Upper lobe of left lung (tissue), 6 donors: ENCODE results near the gene RASSF3. TPM values are rescaled to one million over a fixed set of nuclear protein-coding genes. Genes with fewer than 3 reads are reported as not detected.

Source experiments
- ATAC-seq, 2 donors: fragments of 200-7000 bp; cut with Tn5 transposase; one replicate each; pipeline ENCODE4 v1.9.1; 2022; ENCODE audit warnings: mild to moderate bottlenecking in 2 of 2, moderate library complexity in 2 of 2; ENCODE audit not compliant: low FRiP score in 2 of 2
- DNase-seq, 2 donors: peaks; one replicate each; pipeline ENCODE4 v3.0.0-alpha.2; 2019 to 2020
- H3K27ac ChIP-seq, 4 donors: fragments of 200-600 bp; sonication (generic); one replicate each; pipeline ENCODE4 v1.5.1; 2016 to 2019
- H3K27me3 ChIP-seq, 4 donors: fragments of 200-600 bp; sonication (generic); one replicate each; pipeline ENCODE4 v1.5.1; 2017 to 2019
- H3K36me3 ChIP-seq, 4 donors: fragments of 200-600 bp; sonication (generic); one replicate each; pipeline ENCODE4 v1.5.1; 2016 to 2019
- H3K4me1 ChIP-seq, 4 donors: fragments of 200-600 bp; sonication (generic); one replicate each; pipeline ENCODE4 v1.5.1; 2018 to 2019
- H3K4me3 ChIP-seq, 4 donors: fragments of 200-600 bp; sonication (generic); one replicate each; pipeline ENCODE4 v1.5.1; 2017 to 2019; ENCODE audit warnings: mild to moderate bottlenecking in 2 of 4, moderate library complexity in 1 of 4
- H3K9me3 ChIP-seq, 4 donors: fragments of 200-600 bp; sonication (generic); one replicate each; pipeline ENCODE4 v1.5.1; 2018 to 2019
- CTCF ChIP-seq, 6 experiments: fragments of 450-650 bp in 4 of 6; fragments of 200-600 bp in 2 of 6; sonication (generic) in 2 of 6; IDR thresholded peaks; one replicate each; pipeline ENCODE4 v1.5.1; 2016 to 2019; ENCODE audit warnings: antibody characterized with exemption in 6 of 6
- EP300 ChIP-seq, 4 donors: sonication (generic); formaldehyde crosslinking; IDR thresholded peaks; one replicate each; pipeline ENCODE4 v1.5.1; 2017; ENCODE audit warnings: antibody characterized with exemption in 4 of 4, control low read depth in 2 of 4
- POLR2A ChIP-seq, 4 donors: fragments of 450-650 bp; IDR thresholded peaks; one replicate each; pipeline ENCODE4 v1.5.1; 2016 to 2017; ENCODE audit warnings: antibody characterized with exemption in 4 of 4, mild to moderate bottlenecking in 2 of 4
- POLR2AphosphoS5 ChIP-seq, 2 donors: sonication (generic); formaldehyde crosslinking; IDR thresholded peaks; one replicate each; pipeline ENCODE4 v1.5.1; 2017; ENCODE audit warnings: antibody characterized with exemption in 2 of 2
- WGBS, 2 donors: methylation state at CpG; one replicate each; pipeline ENCODE4 v1.1.5; 2017 to 2018; 5-methylcytosine and 5-hydroxymethylcytosine counted together
- total RNA-seq, 6 donors: library from RNA; depleted of rRNA in 4 of 6; stranded (reverse); fragments of >200 nt in 4 of 6; gene quantifications; one replicate each; pipeline versions ENCODE4 v1.1.0 to v1.2.1, GENCODE V29; 2016 to 2021
- donor health status: DM: no; HTN: no; CAD: no; lungs with moderate emphysema.
- donor health status: DM: no; HTN: yes; CAD: no; lungs with severe emphysema.

Gene RASSF3
- total RNA-seq, 6 donors from 2014 or later, result 25.0 to 104 (median 46.0) TPM

DNA sequence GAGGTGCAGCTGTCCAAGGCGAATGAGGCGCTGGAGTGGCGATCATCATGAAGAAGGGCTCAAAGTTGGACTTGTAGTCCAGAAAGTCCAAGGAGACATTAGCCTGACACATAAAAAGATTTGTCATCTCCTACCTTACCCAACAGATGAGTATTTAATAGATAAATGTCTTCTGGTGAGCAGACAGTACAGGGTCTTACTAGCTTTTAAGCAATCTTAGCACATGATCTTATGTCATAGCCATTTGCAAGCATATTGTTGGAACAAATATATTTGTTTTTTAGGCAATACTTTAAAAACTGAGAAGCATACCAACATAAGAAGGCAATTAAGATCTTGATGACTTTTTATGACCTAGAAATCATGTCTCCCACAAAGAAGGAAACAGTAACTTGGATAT is 132.9 kb downstream of the RASSF3 start:
- WGBS, 2 donors, result 96 to 100% methylated on average over 3 of the region's 3 CpGs
- TF ChIP-seq CTCF (IDR thresholded peaks at IDR 0.05) (no peak), POLR2A (IDR thresholded peaks at IDR 0.05) (no peak), POLR2AphosphoS5 (IDR thresholded peaks at IDR 0.05) (no peak), EP300 (IDR thresholded peaks at IDR 0.05) (no peak)
- Histone ChIP-seq H3K36me3 (peaks cover 16 to 90% (median 36%) of the 10 kb centered on the region in 4 donors), H3K27me3 (no peaks in the 10 kb centered on the region), H3K4me3 (no peak overlapping the region), H3K9me3 (no peaks in the 10 kb centered on the region), H3K4me1 (peaks cover 8 to 30% (median 11%) of the 10 kb centered on the region in 4 donors), H3K27ac (no peak overlapping the region)
- DNase-seq (no peak), ATAC-seq (no peak)

DNA sequence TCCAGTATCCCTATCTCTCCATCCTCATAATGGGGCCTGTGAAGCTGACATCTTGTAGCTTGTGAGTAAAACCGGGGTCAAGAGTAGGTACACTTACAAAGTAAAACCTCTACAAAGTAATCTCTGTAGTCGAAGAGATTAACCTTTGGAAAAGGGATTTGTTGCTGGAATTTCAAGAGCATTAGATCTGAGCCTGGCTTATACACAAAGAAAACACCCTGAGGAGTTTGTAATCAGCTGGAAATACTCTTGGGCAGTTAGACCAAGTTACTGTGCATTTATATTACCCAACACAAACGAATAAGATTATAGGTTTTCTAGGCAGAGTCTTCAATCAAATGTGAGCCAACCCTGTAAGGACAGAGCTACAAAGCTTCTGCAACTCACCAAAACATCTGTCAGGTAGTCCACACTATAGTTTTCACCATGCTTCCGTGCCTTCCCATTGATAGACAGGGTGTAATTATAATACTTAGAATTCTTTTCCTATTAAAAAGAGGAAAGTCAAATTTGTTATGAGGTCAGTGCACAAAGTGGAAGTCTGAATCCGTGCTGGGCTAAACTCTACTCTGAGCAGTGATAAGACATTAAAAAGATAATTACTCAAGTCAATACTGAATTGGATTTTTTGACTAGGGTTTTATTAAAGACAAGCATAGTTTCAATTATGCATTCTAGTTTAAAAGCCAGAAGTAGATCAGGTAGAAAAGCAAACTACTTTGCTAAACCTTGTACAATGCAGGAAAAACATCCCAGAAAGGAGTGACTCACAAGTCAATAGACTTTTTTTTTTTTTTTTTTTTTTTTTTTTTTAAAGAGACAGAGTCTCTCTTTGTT is 134.3 kb downstream of the RASSF3 start:
- DNase-seq (no peak), ATAC-seq (no peak)
- Histone ChIP-seq H3K4me3 (no peak overlapping the region), H3K27ac (peak overlapping the region in 1 of 4 donors; percentile 38), H3K4me1 (peaks cover 9 to 34% (median 11%) of the 10 kb centered on the region in 4 donors), H3K9me3 (no peaks in the 10 kb centered on the region), H3K27me3 (no peaks in the 10 kb centered on the region), H3K36me3 (peaks cover 11 to 79% (median 25%) of the 10 kb centered on the region in 4 donors)
- TF ChIP-seq CTCF (IDR thresholded peaks at IDR 0.05), result no peak
- no peak for TF ChIP-seq POLR2AphosphoS5 (IDR thresholded peaks at IDR 0.05)
- TF ChIP-seq EP300 (IDR thresholded peaks at IDR 0.05), result no peak
- no peak for TF ChIP-seq POLR2A (IDR thresholded peaks at IDR 0.05)
- 68 to 71% methylated on average over 5 of the region's 5 CpGs for WGBS, 2 donors

- no peaks in the 10 kb centered on the region for H3K27me3 ChIP-seq
- H3K4me1 ChIP-seq, result peaks cover 9 to 34% (median 11%) of the 10 kb centered on the region in 4 donors
- TF ChIP-seq CTCF (IDR thresholded peaks at IDR 0.05) (no peak), EP300 (IDR thresholded peaks at IDR 0.05) (no peak), POLR2A (IDR thresholded peaks at IDR 0.05) (no peak), POLR2AphosphoS5 (IDR thresholded peaks at IDR 0.05) (no peak)
- DNase-seq (no peak), ATAC-seq (no peak)
- H3K9me3 ChIP-seq, result no peaks in the 10 kb centered on the region
- H3K36me3 ChIP-seq, result peaks cover 11 to 79% (median 31%) of the 10 kb centered on the region in 4 donors
- WGBS, 2 donors, result 81 to 92% methylated on average over 7 of the region's 7 CpGs
- H3K4me3 ChIP-seq, result no peak overlapping the region
- peak overlapping the region in 2 of 4 donors; percentile 8 to 38 for H3K27ac ChIP-seq
These were observed 135.0 kb downstream of the RASSF3 start for GRCh38 chr12:64745259-64745807.

- Histone ChIP-seq H3K4me1 (peaks cover 9 to 34% (median 11%) of the 10 kb centered on the region in 4 donors), H3K36me3 (peaks cover 11 to 80% (median 35%) of the 10 kb centered on the region in 4 donors), H3K27me3 (no peaks in the 10 kb centered on the region), H3K4me3 (no peak overlapping the region), H3K27ac (peak overlapping the region in 2 of 4 donors; percentile 8 to 38), H3K9me3 (no peaks in the 10 kb centered on the region)
- DNase-seq, result no peak
- ATAC-seq, result no peak
- 93% methylated on average over 2 of the region's 2 CpGs for WGBS, 2 donors
- TF ChIP-seq CTCF (IDR thresholded peaks at IDR 0.05), result no peak
These were observed 135.7 kb downstream of the RASSF3 start for GRCh38 chr12:64745980-64746379.
